Islet of Langerhans (tissue), 1 donor: Measurements from ENCODE around the gene FZD8.

Experiments
- FAIRE-seq: peaks from one replicate; lab custom pipeline; 2011; peaks lifted over from hg19 to GRCh38; lab: Jason Lieb, UNC

Gene FZD8

DNA sequence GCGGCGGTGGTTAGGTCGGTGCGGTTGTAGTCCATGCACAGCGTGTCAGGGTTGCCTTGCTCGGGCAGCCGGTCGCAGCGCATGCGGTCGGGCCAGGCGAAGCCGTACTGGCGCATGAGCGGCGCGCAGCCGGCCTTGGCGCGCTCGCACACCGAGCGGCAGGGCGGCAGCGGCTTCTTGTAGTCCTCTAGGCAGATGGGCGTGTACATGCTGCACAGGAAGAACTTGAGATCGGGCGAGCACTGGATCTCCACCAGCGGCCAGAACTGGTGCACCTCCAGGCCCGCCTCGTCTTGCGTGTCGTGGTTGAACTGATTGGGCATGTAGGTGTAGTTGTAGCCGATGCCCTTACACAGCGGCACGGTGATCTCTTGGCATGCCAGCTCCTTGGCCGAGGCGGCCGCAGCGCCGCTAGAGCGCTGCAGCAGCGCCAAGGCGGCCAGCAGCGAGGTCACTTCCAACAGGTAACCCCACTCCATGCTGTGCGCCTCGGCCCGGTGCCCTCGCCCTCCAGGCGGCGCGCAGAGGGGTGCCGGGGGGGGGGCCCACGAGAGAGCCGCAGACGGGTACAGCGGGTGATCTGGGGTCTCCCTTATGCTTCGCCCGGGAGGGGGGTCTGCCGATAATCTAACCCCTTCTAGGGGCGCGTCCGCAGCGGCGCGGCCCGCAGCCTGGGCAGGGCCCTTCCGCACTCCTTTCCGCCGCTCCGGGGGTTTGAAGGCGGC, 983 bp downstream of the FZD8 start:
- no peak for FAIRE-seq

DNA sequence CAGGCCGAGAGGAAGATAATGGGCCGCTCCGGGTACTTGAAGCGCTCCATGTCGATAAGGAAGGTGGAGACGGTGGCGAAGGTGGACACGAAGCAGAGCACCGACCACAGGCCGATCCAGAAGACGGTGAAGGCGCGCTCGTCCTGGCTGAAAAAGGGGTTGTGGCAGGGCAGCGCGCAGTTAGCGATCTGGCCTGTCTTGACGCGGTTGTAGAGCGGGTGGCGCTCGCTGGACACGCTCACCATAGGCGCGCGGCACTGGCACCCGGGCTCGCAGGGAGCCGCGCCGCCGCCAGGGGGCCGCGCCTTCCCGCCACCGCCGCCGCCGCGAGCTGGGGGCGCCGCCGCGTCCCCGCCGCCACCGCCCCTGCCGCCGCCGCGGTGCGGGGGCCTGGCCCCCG, 1.6 kb downstream of the FZD8 start:
- FAIRE-seq, result no peak

DNA sequence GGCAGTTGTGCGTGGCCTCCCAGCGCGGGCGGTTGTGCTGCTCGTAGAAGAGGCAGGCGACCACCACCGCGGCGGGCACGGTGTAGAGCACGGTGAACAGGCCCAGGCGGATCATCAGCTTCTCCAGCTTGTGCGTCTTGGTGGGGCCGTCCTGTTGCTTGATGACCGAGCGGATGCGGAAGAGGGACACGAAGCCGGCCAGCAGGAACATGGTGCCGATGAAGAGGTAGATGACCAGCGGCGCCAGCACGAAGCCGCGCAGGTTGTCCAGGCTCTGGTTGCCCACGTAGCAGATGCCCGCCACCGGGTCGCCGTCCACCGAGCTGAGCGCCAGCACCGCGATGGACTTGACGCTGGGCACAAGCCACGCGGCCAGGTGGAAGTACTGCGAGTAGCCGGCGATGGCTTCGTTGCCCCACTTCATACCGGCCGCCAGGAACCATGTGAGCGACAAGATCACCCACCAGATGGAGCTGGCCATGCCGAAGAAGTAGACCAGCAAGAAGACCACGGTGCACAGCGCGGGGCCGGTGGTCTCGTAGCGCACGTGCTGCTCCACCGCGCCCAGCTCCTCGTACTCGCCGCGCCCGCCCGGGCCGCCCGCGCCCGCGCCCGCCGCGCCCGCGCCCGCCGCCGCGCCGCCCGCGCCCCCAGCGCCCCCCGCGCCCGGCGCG, 2.2 kb downstream of the FZD8 start:
- no peak for FAIRE-seq

DNA sequence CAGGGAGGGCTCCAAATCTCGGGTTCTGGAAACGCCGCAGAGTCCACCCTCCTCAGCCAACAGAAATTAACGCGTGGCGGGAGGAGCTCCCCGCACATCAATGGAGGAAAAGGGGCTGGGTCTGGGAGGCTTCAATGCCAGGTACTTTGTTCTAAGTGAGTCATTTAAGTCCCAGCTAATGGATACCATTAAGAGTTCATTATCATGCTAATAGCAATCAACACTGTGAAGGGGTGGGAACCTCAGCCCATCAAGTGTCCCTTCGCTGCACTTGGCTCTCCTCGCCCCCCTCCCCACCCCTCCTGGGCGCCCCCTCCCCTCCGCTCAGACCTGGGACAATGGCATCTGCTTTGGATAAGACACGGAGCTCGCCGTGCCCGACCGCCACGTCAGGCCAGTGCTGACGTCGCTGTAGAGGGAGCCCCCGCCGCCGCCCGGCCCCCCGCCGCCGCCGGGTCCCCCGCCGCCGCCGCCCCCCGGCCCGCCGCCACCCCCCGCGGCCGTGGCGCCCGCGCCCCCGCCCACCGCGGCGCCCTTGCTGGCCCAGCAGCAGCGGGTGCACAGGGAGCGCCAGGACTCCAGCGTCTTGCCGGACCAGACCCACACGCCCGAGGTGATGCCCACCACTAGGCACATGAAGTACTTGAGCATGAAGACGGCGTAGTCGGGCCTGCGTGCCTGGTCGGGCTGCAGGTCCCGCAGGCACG, 2.9 kb downstream of the FZD8 start:
- no peak for FAIRE-seq

DNA sequence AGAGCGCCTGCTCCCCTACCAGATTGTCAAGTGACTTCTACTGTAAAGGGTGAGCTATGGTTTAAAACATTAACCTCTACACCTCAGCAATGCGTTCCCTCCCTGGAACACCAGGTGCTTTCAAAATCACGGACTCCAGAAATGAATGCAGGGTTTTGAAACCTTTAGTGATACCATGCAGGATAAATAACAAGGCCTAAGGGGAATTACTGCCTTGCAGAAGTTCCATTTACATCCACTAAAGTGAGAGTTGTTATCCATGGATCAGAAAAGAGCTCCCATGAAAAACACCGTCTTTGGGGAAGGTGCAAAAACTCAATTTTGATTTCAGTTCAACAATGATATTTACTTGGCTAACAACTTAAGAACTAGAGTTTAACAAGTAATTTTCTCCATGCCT, 4.0 kb downstream of the FZD8 start:
- no peak for FAIRE-seq

DNA sequence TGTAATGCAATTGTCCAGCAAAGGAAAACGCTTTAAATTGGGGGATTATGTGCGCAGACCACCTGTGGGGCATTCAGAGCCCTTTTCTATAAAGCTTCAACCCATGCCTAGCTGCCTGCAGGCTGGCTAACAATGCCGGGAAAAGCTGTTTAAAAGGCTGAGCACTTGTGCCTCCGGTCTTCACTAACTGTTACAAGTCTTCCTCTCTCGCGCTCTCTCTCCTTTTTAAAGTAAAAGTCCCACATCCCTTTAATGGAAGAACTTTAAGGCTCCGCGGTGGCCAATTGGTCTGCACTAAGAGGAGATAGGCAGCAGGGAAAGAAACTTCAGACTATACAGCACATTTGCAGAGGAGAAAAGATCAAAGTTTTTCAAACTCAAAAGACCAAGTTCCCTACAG, 4.6 kb downstream of the FZD8 start:
- no peak for FAIRE-seq

DNA sequence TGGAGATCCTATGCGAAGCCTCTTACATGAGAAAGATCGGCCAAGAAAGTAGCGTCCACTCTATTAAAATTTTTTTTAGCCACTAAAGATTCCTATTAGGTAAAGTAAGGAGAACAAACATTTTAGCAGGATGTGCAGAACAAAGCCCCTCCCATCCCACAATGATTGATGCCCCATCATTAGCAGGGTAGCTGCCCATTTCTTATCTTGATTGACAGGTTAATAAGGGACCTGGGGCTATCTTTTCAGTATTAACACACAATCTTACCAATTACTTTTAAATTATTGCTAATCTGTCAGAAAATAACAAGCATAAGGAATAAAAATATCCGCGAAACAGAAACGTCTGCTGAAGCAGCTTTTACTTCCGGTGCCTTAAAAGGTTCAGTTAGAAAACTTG, 5.1 kb downstream of the FZD8 start:
- FAIRE-seq, result no peak

DNA sequence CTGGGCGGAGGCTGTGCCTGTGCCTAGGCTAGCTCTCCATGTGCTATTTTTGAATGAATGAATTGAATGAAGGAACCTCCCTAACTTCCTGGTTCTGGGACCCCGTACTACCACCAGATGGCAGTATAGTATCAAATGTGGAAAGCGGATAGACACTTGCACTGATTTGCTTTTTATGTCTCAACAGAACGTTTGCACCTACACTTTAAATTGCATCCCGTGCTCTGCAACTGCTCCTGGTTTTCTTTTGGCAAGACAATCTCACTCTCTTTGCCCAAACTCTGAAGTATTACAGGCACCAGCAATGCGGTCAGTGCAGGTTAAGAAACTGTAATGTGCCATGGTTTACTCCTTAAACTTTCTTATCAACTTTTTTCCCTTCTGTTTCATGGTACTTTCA, 6.5 kb downstream of the FZD8 start:
- FAIRE-seq, result peak; percentile 95

DNA sequence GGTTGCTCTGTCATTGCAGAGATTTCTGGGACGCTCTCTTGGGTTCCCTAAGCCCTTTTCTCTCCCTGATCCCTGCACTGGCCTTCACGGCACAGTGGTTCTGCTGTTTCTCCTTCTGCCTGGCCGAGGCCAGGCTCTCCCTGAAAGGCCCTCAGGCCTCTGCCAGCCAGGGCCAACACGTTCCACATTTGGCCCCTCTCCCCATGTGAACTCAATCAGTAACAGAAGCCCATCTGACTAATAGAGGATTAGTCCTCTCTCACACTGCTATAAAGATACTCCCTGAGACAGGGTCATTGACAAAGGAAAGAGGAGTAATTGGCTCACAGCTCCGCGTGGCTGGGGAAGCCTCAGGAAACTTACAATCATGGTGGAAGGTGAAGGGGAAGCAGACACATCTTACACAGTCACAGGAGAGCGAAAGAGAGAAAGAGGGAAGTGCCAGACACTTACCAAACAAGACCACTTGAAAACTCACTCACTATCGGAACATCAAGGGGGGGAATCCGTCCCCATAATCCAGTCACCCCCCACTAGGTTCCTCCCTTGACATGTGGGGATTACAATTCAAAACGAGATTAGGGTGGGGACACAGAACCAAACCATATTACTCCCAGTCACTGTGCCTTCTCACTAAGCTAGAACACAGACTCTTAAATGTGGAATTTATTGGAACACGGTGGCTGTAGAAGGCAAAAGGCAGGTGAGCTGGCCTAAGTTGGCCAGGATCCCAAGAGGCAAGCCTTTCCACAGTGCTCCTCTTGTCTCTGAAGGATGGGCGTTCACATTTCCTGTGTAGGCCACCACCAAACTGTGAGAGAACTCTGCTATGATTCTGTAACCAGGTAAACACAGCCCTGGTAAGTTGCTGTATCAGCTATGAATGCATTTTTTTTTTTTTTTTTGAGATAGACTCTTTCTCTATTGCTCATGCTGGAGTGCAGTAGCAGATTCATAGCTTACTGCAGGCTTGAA, 8.8 kb downstream of the FZD8 start:
- no peak for FAIRE-seq

DNA sequence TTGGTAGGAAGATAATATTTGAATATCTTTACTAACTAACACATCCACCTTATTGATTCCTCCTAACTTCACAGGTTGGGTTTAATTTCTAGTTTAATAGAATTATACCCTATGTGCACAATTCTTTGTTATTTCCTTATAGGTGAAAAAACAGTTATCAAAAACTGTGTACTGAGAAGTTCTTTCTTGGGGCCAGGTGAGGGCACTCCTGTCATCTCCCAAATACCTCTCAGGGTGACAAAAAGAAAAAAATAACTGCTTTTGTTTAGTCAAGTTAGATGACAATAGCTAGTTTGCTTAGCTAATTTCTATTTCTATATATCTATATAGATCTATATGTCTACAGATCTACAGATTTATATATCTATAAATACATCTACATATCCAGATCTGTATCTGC, 10.1 kb downstream of the FZD8 start:
- FAIRE-seq, result no peak

DNA sequence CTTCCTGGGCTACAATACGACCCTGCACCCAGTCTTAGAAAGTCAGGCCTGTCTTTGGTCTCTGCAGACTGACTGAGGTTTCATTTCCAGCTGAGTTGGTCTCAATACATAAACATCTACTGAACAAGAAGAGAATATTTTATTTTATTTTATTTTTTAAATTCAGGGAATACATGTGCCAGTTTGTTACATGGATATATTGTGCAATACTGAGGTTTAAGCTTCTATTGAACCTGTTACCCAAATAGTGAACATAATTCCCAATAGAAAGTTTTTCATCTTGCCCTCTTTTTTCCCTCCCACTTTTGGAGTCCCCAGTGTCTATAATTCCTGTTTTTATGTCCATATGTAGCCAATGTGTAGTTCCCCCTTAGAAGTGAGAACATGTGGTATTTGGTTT, 10.7 kb downstream of the FZD8 start:
- no peak for FAIRE-seq

DNA sequence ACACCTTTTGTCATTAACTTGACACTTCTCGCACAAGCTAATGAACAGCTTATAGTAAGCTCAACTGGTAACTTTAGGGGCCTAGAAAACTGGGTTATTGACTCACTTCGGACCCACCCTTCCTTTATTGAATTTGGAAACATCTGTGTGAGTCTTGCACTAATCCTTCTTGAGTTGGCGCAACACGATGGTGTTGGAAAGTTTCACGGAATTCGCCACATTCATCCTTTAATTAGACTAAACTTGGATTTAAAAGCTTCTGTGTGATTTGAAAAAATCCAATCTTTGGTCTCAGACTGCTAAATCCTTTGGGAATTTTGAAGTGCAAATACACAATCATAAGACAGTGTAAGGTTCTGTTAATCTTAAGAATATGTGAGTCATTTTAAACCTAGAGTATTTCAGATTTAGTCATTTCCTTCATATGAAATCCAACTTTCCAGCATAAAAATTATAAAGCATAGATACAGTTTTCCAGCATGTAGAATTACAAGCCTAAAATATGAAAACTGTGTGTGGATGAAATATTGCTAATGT, 15.1 kb downstream of the FZD8 start:
- FAIRE-seq, result no peak

DNA sequence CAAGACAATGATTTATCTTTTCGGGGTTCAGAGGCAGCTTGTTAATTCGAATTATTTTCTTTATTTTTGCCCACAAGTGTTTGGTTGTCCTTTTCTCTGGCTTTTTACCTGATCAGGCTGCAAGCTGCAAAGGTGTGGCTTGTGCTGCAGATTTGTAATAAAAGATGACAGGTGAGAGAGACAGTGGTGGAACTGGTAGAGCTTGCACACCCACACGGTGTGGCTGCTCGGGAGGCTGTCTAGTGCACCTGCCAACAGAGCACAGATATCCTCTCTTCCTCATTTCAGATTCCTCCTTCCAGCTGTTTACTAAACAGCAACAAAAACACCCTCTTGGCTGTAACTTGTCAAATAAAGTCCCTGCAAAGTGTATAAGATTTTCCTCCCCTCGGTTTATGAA, 27.8 kb downstream of the FZD8 start:
- no peak for FAIRE-seq

DNA sequence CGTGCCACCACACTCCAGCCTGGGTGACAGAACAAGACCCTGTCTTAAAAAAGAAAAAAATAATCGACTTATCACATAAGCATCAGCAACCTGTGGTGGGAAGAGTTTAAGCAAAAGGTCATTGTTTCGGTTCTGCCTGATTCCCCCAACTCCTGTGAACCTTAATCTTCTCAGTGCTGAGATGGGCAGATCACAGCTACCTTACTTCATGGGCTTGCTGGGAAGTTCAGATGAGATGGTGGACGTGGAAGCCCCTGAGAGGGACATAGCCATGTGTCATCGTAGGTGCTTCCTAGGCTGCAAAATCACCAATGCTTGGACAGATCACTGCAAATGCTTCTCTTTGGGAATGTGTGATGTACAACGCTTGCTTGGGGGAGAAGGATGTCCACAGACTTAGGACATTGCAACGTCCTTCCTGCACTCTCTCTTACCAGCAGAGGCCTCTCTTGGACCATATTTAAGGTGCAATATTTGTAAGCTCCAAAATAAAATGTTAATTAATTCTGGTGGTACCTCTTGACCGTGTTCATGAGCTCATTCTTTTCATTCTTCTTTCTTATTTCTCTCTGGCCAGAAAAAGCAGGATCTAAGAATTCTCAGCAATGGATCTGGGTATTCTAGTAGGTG, 28.4 kb downstream of the FZD8 start:
- FAIRE-seq, result no peak

DNA sequence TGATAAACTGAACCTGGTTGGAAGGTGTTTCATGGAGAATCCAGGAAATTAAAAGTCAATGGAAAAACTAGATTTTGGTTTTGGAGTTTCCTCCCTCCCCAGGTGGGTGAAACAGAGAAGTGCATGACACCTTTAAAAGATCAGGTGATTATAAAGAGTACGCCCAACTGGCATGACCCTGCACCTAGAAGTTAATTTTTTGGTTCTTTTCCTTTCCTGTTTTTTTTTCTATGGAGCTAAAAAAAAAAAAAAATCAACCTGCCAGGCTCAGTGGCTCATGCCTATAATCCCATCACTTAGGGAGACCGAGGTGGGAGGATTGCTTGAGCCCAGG, 29.0 kb downstream of the FZD8 start:
- no peak for FAIRE-seq

DNA sequence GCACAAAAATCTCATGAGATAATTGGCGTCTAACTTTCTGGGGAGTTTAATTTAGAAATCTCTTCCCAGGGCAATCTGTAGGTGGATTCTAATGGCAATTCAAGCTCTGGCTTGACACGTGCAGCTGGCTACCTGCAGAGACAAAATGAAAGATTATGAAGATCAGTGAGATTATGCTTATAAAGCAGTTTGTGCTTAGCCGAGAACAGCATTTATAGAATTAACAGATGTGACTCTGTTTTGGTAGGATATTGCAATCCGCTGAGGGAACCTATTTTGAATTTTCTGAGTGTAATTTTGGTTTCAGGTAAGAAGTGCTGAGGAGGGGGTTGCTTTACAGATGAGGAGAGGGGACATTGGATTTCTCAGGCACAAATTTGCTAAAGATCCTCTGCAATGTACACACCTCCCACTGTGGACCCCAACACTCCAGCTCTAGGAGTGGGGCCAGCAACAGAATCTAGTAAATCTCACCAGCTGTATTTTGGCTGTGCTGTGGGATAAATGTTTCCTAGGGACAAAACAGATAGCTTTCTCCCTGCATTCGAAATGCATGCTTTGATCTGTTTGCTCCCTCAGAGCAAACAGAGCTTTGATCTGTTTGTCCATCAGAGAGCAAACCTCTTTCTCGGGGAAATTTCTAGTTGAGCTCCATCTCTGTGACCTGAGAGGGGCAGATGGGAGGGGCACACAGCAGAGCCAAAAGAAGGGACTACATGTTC, 29.6 kb downstream of the FZD8 start:
- FAIRE-seq, result no peak

DNA sequence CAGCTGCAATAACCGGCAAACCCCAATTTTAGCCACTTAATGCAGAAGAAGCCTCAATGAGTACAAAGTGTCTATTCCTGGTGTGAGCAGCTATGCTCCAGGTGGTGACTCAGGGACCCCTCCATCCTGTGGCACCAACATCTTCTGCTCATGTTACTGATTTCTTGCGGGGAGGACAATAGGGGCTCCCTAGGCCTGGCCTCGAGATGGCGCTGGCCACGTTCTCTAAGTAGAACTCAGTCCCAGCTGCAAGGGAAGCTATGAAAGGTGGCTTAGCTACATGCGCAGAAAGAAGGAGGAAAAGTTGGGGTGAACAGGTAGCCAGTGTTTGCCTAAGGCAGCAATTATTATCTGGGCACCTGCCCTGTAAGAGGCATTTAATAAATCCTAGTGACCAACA, 30.3 kb downstream of the FZD8 start:
- FAIRE-seq, result no peak

DNA sequence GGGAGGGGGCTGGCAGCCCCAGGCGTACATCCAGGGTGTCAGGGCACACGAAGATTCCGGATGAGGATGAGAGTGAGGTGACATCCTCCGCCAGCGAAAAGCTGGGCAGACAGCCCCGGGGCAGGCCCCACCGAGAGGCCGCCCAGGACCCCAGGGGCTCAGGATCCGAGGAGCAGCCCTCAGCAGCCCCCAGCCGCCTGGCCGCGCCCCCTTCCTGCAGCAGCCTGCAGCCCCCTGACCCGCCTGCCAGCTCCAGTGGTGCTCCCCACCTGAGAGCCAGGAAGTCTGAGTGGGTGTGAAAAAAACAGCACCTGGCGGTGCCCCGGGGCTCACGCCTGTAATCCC, 33.8 kb downstream of the FZD8 start:
- no peak for FAIRE-seq

DNA sequence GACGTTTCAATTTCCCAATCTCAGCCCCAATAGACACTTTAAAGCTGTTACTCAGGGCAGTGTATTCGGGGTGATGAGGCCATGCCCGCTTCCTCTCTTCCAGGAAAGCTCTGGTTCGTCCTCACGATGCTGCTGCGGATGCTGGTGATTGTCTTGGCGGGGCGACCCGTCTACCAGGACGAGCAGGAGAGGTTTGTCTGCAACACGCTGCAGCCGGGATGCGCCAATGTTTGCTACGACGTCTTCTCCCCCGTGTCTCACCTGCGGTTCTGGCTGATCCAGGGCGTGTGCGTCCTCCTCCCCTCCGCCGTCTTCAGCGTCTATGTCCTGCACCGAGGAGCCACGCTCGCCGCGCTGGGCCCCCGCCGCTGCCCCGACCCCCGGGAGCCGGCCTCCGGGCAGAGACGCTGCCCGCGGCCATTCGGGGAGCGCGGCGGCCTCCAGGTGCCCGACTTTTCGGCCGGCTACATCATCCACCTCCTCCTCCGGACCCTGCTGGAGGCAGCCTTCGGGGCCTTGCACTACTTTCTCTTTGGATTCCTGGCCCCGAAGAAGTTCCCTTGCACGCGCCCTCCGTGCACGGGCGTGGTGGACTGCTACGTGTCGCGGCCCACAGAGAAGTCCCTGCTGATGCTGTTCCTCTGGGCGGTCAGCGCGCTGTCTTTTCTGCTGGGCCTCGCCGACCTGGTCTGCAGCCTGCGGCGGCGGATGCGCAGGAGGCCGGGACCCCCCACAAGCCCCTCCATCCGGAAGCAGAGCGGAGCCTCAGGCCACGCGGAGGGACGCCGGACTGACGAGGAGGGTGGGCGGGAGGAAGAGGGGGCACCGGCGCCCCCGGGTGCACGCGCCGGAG, 34.4 kb downstream of the FZD8 start:
- no peak for FAIRE-seq

DNA sequence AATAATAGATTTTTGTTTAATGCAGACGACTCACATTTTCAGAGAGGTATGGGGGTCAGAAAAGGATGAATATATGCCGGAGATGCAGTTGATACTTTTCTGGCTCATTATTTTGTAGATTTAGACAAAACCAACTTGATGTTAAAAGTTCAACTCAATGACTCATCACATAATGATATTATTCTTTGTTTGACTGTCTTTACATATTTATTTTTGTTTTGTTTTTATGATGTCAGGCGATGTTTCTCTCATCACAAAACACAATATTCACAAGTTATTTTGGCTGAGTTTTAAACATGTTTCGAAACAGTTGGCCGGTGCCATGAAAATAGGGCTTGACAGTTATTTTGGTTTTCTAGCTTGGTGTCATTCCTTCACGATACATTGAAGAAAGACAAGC, 35.7 kb downstream of the FZD8 start:
- FAIRE-seq, result no peak
